NT2/D1 (cell line): ENCODE results near the gene TANC1.

Experiments
- SUZ12 ChIP-seq: IDR thresholded peaks from 2 replicates; pipeline ENCODE4 v1.6.1; 2011; ENCODE audit not compliant: insufficient read length, insufficient read depth; ENCODE audit errors: extremely low read depth
- ZNF274 ChIP-seq: IDR thresholded peaks from 2 replicates; pipeline ENCODE4 v1.6.1; 2011; ENCODE audit warnings: mild to moderate bottlenecking, low read depth, low read length

GRCh38 chr2:159065891-159066290, 97.5 kb downstream of the TANC1 start:
- TF ChIP-seq ZNF274, result no peak
- no peak for TF ChIP-seq SUZ12
